Measurements from ENCODE around the gene ZNRF1. TPM values are rescaled to one million over a fixed set of nuclear protein-coding genes. Genes with fewer than 3 reads are reported as not detected.

ZNRF1 gene
- total RNA-seq, 2 donors from 2014 or later, result 27.7 to 29.7 TPM

GRCh38 chr16:75065521-75066149 lies 66.8 kb downstream of the ZNRF1 start:
- DNase-seq, result peak; percentile 67
- Histone ChIP-seq H3K9me3 (no peaks in the 10 kb centered on the region), H3K9ac (ENCODE audit: low read depth in 2 of 2, low read length in 2 of 2) (peak overlapping the region; percentile 30 to 76), H3K4me3 (no peak overlapping the region), H3K4me1 (peaks cover 4% of the 10 kb centered on the region), H3K27ac (peak overlapping the region; percentile 78), H3K36me3 (no peaks in the 10 kb centered on the region), H3K27me3 (no peaks in the 10 kb centered on the region)
- intact Hi-C loops (cut with DNase I), result no loop called here
- TF ChIP-seq CTCF (IDR thresholded peaks at IDR 0.05), result no peak

GRCh38 chr16:75066861-75067447 lies 68.1 kb downstream of the ZNRF1 start:
- Histone ChIP-seq H3K4me1 (peaks cover 4% of the 10 kb centered on the region), H3K9me3 (no peaks in the 10 kb centered on the region), H3K27ac (no peak overlapping the region), H3K27me3 (no peaks in the 10 kb centered on the region), H3K9ac (ENCODE audit: low read depth in 2 of 2, low read length in 2 of 2) (no peak overlapping the region), H3K4me3 (no peak overlapping the region), H3K36me3 (no peaks in the 10 kb centered on the region)
- no peak for TF ChIP-seq CTCF (IDR thresholded peaks at IDR 0.05)
- intact Hi-C loops (cut with DNase I), result no loop called here
- DNase-seq, result no peak

GRCh38 chr16:75068085-75069031 lies 69.5 kb downstream of the ZNRF1 start:
- TF ChIP-seq CTCF (IDR thresholded peaks at IDR 0.05), result no peak
- no peak for DNase-seq
- peaks cover 8% of the 10 kb centered on the region for H3K4me1 ChIP-seq
- H3K27ac ChIP-seq, result no peak overlapping the region
- no peaks in the 10 kb centered on the region for H3K36me3 ChIP-seq
- H3K4me3 ChIP-seq, result no peak overlapping the region
- H3K9ac ChIP-seq (ENCODE audit: low read depth in 2 of 2, low read length in 2 of 2), result no peak overlapping the region
- no peaks in the 10 kb centered on the region for H3K27me3 ChIP-seq
- H3K9me3 ChIP-seq, result no peaks in the 10 kb centered on the region
- intact Hi-C loops (cut with DNase I), result no loop called here

GRCh38 chr16:75070012-75070841 lies 71.4 kb downstream of the ZNRF1 start:
- Histone ChIP-seq H3K4me3 (no peak overlapping the region), H3K4me1 (peaks cover 8% of the 10 kb centered on the region), H3K27ac (peak overlapping the region; percentile 4), H3K9me3 (no peaks in the 10 kb centered on the region), H3K27me3 (no peaks in the 10 kb centered on the region), H3K36me3 (no peaks in the 10 kb centered on the region), H3K9ac (ENCODE audit: low read depth in 2 of 2, low read length in 2 of 2) (no peak overlapping the region)
- peak; percentile 52 for DNase-seq
- intact Hi-C loops (cut with DNase I), result no loop called here
- no peak for TF ChIP-seq CTCF (IDR thresholded peaks at IDR 0.05)

GRCh38 chr16:75071621-75072020 lies 72.8 kb downstream of the ZNRF1 start:
- no peaks in the 10 kb centered on the region for H3K9me3 ChIP-seq
- peaks cover 4% of the 10 kb centered on the region for H3K4me1 ChIP-seq
- no peak overlapping the region for H3K27ac ChIP-seq
- no peaks in the 10 kb centered on the region for H3K36me3 ChIP-seq
- TF ChIP-seq CTCF (IDR thresholded peaks at IDR 0.05), result no peak
- peak overlapping the region in 1 of 2 donors; percentile 1 for H3K9ac ChIP-seq (ENCODE audit: low read depth in 2 of 2, low read length in 2 of 2)
- H3K4me3 ChIP-seq, result no peak overlapping the region
- intact Hi-C loops (cut with DNase I), result no loop called here
- DNase-seq, result no peak
- H3K27me3 ChIP-seq, result no peaks in the 10 kb centered on the region
